ENCODE measurements around the gene WDR82.

Gene WDR82

DNA sequence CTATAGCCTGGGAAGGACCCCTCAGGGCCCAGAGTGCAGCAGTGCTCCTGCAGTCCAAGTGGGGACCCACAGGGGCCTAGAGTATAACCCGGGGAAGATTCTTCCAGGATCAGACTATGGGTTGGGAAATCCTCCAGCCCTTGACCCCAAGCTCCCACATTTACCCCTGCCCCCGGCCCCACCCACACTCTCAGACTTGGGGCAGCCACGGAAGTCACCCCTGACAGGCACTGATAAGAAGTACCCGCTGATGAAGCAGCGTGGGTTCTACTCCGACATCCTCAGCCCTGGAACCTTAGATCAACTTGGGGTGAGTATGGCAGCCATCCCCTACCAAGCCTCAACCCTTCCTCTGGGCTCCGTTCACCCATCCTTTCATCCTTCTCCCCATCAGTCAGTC, 44.0 kb upstream of the WDR82 start:
- no peak overlapping the region for H3K4me2 ChIP-seq (ENCODE audit: insufficient read depth, low read length)
- H3K4me1 ChIP-seq (ENCODE audit: insufficient read depth, low read length) = no peaks in the 10 kb centered on the region
- no peak for ATAC-seq (ENCODE audit: insufficient read depth, low read depth)
- DNase-seq = no peak
- H4K20me1 ChIP-seq (ENCODE audit: insufficient read depth, low read length) = 0 out of 2 replicates have a peak, but pooled peaks cover 3% of the 10 kb centered on the region
- H3K4me3 ChIP-seq (ENCODE audit: low read depth in 1 of 2, low read length in 2 of 2) = no peak overlapping the region
- H3K9ac ChIP-seq (ENCODE audit: low read depth, low read length) = no peak overlapping the region
- TF ChIP-seq, protein P1, sequence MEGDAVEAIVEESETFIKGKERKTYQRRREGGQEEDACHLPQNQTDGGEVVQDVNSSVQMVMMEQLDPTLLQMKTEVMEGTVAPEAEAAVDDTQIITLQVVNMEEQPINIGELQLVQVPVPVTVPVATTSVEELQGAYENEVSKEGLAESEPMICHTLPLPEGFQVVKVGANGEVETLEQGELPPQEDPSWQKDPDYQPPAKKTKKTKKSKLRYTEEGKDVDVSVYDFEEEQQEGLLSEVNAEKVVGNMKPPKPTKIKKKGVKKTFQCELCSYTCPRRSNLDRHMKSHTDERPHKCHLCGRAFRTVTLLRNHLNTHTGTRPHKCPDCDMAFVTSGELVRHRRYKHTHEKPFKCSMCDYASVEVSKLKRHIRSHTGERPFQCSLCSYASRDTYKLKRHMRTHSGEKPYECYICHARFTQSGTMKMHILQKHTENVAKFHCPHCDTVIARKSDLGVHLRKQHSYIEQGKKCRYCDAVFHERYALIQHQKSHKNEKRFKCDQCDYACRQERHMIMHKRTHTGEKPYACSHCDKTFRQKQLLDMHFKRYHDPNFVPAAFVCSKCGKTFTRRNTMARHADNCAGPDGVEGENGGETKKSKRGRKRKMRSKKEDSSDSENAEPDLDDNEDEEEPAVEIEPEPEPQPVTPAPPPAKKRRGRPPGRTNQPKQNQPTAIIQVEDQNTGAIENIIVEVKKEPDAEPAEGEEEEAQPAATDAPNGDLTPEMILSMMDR (IDR thresholded peaks at IDR 0.05; ENCODE audit: borderline replicate concordance, extremely low read depth, low read length, poor library complexity, severe bottlenecking) = no peak
- TF ChIP-seq EZH2 (IDR thresholded peaks at IDR 0.05; ENCODE audit: borderline replicate concordance, low read depth, low read length, severe bottlenecking) = no peak
- no peak overlapping the region for H3K27ac ChIP-seq (ENCODE audit: low read length)
- no peaks in the 10 kb centered on the region for H3K36me3 ChIP-seq (ENCODE audit: insufficient read depth, low read length)
- no peaks in the 10 kb centered on the region for H3K79me2 ChIP-seq (ENCODE audit: insufficient read depth, low read length)
- H3K27me3 ChIP-seq (ENCODE audit: insufficient read depth, low read length, poor library complexity) = no peaks in the 10 kb centered on the region
- H3K9me3 ChIP-seq (ENCODE audit: insufficient read depth, low read length, severe bottlenecking) = no peaks in the 10 kb centered on the region
- H2AFZ ChIP-seq (ENCODE audit: low read depth, low read length) = no peak overlapping the region

DNA sequence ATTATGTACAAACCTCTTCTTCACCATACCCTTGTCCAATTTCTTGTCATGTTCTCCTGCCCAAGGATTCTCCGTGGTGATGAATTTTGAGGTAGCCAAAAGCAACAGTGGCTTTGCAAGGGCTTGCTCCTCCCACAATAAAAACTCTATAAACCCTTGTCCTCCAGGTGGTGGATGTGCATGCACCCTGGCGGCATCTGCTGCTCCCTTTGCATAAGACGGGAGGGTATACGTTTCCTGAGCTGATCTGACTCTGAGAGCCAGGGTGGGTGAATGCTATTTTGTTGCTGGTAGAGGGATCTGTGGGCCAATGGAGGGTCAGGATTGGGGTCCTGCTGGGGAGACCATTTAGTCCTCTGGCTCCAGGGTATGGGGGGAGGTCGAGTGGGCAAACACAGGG, 43.0 kb upstream of the WDR82 start:
- no peak for DNase-seq

DNA sequence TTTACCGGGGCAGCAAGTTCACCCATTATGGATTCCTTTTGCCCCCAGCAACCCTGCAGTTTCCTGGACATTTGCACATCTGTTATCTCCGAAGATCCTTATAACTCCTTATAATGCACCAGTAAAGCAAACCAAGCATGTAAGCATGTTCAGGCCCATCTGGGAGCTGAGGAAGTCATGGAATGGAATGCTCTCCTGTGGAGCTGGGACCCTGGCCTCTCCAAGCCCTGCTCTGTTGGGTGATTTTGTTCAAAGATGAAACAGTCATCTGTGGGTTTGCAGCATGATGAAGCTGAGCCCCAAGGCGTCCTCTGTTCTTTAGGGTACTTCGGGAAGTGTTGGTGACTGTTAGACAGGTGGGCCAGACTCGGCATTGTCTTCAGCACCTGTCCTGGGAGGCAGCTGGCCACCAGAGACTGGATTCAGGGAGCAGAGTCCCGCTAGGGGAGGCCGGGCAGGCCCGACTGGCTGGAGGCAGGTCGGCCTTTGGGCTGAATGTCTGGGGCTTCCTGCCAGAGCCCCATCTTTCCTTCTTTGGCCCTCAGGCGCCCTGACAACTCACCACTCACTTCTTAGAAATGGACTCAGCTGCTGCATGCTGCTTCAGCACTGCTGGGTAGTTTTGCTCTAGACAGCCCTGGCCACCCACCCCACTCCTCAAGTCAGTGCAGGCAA, 41.6 kb upstream of the WDR82 start:
- no peak overlapping the region for H3K4me3 ChIP-seq (ENCODE audit: low read depth in 1 of 2, low read length in 2 of 2)
- no peak for ATAC-seq (ENCODE audit: insufficient read depth, low read depth)
- TF ChIP-seq, protein P1 (IDR thresholded peaks at IDR 0.05; ENCODE audit: borderline replicate concordance, extremely low read depth, low read length, poor library complexity, severe bottlenecking) = no peak
- no peak for TF ChIP-seq EZH2 (IDR thresholded peaks at IDR 0.05; ENCODE audit: borderline replicate concordance, low read depth, low read length, severe bottlenecking)
- DNase-seq = no peak
- no peak overlapping the region for H3K9ac ChIP-seq (ENCODE audit: low read depth, low read length)
- H4K20me1 ChIP-seq (ENCODE audit: insufficient read depth, low read length) = 0 out of 2 replicates have a peak, but pooled peaks cover 7% of the 10 kb centered on the region
- H3K36me3 ChIP-seq (ENCODE audit: insufficient read depth, low read length) = no peaks in the 10 kb centered on the region
- H3K9me3 ChIP-seq (ENCODE audit: insufficient read depth, low read length, severe bottlenecking) = no peaks in the 10 kb centered on the region
- no peak overlapping the region for H2AFZ ChIP-seq (ENCODE audit: low read depth, low read length)
- H3K79me2 ChIP-seq (ENCODE audit: insufficient read depth, low read length) = no peaks in the 10 kb centered on the region
- H3K27me3 ChIP-seq (ENCODE audit: insufficient read depth, low read length, poor library complexity) = no peaks in the 10 kb centered on the region
- H3K4me1 ChIP-seq (ENCODE audit: insufficient read depth, low read length) = no peaks in the 10 kb centered on the region
- no peak overlapping the region for H3K27ac ChIP-seq (ENCODE audit: low read length)
- H3K4me2 ChIP-seq (ENCODE audit: insufficient read depth, low read length) = no peak overlapping the region

More for the DNA sequence above, 43.0 kb upstream of the WDR82 start:
- Histone ChIP-seq H3K27me3 (ENCODE audit: insufficient read depth, low read length, poor library complexity) (no peaks in the 10 kb centered on the region), H3K36me3 (ENCODE audit: insufficient read depth, low read length) (no peaks in the 10 kb centered on the region), H3K9me3 (ENCODE audit: insufficient read depth, low read length, severe bottlenecking) (no peaks in the 10 kb centered on the region), H3K9ac (ENCODE audit: low read depth, low read length) (no peak overlapping the region), H3K27ac (ENCODE audit: low read length) (no peak overlapping the region), H3K79me2 (ENCODE audit: insufficient read depth, low read length) (no peaks in the 10 kb centered on the region), H4K20me1 (ENCODE audit: insufficient read depth, low read length) (0 out of 2 replicates have a peak, but pooled peaks cover 3% of the 10 kb centered on the region), H3K4me2 (ENCODE audit: insufficient read depth, low read length) (no peak overlapping the region), H2AFZ (ENCODE audit: low read depth, low read length) (no peak overlapping the region), H3K4me3 (ENCODE audit: low read depth in 1 of 2, low read length in 2 of 2) (no peak overlapping the region), H3K4me1 (ENCODE audit: insufficient read depth, low read length) (no peaks in the 10 kb centered on the region)
- no peak for ATAC-seq (ENCODE audit: insufficient read depth, low read depth)
- TF ChIP-seq, protein P1 (IDR thresholded peaks at IDR 0.05; ENCODE audit: borderline replicate concordance, extremely low read depth, low read length, poor library complexity, severe bottlenecking) = no peak
- no peak for TF ChIP-seq EZH2 (IDR thresholded peaks at IDR 0.05; ENCODE audit: borderline replicate concordance, low read depth, low read length, severe bottlenecking)

Measured in DND-41 (cell line).